ENCODE results near the gene WDR33.

The WDR33 gene

DNA sequence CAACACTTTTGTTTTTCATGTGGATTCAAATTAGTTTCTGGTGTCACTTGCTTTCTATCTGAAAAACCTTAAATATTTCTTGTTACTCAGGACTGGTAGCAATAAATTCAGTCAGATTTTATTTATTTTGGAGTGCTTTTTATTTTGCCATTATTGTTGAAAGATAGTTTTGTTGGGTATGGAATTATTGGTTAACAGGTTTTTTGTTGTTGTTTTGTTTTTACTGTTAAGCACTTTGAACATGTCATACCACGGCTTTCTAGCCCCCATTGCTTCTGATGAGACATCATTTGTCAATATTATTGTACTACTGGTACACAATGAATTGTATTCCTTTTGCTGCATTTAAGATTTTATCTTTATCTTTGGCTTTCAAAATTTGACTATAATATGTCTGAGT lies 122.6 kb downstream of the WDR33 start:
- DNase-seq = no peak

DNA sequence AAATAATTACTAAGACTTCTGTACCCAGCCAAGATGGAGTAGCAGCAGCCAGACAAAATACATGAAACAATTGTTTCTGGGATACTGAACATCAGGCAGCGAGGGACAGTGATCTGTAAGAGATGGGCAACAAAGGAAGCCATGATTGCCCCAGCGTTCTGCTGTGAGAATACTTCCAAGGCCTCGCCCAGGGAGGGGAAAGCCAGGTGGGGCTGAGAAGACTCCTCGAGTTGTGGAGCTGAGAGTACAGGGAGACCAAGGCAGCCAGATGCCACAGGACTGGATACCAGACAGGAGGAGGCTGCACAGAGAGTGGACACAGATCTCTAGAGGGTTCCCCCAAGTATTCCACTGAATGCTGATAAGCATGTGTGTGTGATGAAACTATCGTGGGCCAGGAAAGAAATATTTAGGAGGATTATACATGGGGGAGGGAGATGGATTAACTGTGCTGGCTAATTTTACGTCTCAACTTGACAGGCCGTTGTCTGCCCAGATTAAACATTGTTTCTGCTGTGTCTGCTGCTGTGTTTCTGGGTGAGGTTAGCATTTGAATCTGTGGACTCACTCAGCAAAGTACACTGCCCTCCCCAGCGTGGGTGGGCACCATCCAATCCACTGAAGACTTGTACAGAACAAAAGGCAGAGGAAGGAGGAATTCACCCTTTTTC lies 125.4 kb downstream of the WDR33 start:
- no peak for DNase-seq

DNA sequence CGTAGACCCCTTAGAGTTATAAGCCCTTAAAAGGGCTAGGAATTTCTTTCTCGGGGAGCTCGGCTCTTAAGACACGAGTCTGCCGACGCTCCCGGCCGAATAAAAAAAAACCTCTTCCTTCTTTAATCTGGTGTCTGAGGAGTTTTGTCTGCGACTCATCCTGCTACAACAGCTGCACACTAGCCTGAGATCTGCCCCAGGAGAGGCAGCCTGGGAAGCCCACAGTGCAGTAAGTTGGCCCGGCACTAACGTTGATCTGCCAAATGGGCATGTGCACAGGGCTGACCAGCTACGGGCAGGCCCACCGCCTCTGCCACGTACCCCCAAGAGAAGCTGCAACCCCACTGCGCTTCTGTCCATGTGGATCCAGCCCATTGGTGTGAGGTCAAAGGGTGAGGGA lies 127.2 kb downstream of the WDR33 start:
- DNase-seq = peak; percentile 28

DNA sequence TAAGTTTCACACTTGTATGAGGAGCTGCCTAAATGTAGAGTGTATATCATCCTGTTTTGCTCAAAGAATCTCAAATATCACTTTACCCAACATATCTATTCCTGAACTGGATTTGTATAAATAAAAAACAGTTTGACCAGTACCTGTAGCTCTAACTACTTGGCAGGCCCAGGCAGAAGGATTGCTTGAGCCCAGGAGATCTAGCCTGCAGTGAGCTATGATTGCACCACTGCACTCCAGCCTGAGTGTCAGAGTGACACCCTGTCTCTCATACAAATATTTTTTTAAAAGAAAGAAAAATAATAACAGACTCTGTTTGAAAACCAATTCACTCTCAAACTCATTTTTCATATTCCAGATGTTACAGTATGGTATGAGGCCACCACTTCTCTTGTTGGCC lies 127.9 kb downstream of the WDR33 start:
- DNase-seq = no peak

DNA sequence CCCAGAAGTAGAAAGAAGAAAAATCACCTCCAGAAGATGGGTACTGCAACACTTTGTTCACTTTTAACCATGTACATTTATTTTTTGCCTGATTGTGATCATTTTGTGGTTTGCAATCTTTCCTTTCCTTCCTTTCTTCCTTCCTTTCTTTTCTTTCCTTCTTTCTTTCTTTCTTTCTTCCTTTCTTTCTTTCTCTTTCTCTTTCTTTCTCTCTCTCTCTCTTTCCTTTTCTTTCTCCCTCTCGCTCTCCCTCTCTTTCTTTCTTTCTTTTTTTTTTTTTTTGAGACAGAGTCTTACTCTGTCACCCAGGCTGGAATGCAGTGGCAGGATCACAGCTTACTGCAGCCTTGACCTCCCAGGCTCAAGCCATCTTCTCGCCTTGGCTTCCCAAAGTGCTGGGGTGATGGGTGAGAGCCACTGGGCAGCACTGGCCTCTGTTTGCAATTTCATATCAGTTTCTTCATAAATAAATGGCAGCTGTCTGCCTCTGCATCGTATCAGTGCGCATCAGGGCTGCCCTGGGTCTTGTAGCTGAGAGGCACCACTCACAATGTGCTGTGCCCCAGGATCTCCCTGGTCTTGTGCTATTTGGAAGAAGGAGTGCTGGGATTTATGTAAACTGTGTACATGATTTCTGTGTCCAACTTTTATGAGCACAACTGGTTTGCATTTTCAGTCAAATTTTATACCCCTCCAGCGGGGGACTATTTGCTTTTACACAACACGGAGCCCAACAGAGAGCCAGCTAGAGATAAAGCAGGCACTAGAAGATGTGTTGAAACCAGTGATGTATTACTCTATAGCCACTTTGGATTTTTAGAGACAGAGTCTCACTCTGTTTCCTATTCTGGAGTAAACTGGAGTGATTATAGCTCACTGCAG lies 128.8 kb downstream of the WDR33 start:
- no peak for DNase-seq

DNA sequence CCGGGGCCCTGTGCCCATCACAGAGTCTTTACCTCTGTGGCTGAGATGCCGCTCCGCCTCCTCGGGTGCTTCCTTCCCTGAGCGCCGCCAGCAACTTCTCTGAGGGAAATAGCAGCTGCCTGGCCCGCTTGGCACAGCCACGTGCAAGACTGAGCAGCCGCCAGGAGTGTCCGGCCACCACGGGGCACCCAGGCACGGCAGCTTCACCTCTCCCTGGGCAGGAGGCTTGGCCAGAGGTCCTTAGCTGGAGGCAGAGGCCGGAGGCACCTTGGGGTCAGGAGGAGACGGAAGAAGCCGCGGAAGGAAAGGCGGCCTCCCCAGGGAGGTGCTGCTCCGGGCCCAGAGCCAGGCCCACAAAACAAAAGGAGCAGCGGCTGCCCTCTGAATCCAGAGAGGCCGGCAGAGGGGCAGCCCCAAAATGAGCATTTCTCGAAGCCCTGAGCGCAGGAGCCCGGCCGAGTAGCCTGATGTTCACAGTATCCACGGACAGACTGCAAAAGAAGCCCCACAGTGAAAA lies 129.6 kb downstream of the WDR33 start:
- DNase-seq = no peak

DNA sequence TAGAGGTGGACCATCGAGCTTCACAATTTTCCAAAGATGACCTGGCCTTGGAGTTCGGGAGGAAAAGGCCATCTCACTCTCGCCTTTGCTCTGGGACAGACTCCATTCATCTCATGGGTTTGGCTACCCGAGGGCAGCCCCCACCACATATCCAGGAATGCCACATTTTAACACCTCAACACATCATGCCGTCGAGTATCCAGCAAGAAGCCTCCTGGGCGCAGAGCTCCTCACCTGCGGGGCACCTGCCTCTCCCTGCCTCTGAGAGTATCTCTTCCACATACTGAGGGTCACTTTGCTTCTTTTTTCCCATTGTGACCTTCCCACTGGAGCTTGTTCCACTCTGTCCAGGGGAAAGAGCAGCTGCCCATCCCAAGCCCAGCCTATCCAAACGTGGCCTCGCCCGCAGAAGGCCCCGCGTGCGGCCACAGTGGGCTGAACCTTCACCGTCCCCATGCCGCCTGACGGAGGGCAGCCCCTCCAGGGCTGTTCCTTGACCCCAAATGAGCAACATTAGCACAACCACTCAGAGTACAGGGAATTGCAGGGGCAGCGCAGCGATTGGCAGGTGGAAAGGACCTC lies 130.2 kb downstream of the WDR33 start:
- no peak for DNase-seq

DNA sequence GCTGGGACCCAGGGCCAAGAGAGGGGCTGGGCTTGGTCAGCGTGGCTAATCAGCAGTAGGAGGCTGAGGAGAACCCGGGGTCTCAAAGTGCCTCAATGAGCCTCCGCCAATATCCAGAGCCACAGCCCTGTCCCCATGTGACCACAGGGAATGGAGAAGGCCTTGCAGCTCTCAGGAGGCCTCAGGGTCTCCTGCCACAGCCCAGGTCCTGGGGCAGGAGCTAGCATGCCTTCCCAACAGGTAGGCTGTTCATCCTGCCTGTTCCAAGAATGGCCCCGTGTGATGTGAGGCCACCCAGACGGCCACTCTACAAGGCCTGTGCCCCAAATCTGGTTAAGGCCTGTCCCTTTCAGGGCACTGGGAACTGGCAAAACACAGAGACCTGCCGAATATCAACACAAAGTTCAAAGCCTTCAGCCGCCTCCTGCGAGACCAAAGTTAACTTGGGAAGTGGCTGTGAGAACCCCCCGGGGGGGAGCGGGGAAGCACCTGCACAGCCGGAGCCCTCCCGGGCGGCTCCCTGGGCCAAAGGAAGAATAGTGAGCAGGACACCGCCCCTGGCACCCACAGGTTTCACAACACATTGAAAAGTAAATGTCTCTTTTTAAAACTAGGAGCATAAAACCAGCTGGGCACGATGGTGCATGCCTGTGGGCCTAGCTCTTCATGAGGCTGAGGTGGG lies 131.2 kb downstream of the WDR33 start:
- no peak for DNase-seq

DNA sequence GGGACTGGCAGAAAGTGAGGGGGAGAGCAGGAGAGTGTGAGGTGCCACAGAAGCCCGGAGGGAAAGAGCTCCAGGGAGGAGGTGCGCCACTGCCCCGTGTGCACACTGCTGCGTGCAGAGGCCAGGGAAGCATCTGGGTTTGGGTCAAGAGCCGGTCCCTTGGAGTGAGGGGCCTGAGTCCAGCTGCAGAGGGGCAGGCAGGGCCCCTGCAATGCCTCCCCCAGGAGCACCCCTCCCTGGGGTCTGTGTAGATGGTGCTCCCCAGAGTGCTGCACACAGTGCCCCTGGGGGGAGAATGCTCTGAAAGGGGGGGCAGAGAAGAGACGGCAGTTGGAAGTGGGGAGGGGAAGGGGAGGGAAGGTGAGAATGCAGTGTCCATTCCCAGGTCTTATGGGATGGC lies 132.0 kb downstream of the WDR33 start:
- DNase-seq = no peak

DNA sequence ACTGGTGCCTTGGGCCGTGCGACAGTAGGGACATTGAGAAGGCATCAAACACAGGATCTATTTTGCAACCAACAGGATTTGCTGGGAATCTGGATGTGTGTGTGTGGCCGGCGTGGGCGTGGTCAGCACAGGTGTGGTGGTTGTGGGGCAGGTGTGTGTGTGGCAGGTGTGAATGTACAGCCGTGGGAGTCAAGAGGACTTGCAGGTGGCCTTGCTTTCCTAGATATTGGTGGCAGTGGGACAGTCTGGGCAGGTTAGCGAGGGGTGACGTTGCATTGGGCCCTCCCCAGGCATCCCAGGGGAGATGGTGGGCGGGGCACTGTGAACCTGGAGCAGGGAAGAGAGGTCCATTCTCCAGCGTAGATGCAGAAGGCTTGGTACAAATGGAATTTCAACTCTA lies 132.4 kb downstream of the WDR33 start:
- no peak for DNase-seq

DNA sequence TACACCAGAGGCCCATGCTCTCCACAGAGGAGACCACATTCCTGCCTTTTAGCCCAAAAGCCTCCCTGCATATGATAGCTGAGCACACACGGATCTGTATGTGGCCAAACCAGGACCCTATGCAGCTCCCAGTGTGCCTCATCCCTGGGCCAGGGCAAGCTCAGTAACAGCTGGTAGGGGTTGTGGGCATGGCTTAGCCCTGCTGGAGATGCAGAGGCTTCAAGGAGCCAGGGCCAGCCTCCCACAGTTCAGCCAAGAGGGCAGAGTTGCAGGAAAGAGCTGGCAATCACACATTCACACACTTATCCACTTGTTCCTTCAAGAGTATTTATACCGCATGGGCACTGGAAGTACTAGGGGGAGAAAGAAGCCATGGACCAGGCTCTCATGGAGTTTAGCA lies 134.1 kb downstream of the WDR33 start:
- DNase-seq = no peak

DNA sequence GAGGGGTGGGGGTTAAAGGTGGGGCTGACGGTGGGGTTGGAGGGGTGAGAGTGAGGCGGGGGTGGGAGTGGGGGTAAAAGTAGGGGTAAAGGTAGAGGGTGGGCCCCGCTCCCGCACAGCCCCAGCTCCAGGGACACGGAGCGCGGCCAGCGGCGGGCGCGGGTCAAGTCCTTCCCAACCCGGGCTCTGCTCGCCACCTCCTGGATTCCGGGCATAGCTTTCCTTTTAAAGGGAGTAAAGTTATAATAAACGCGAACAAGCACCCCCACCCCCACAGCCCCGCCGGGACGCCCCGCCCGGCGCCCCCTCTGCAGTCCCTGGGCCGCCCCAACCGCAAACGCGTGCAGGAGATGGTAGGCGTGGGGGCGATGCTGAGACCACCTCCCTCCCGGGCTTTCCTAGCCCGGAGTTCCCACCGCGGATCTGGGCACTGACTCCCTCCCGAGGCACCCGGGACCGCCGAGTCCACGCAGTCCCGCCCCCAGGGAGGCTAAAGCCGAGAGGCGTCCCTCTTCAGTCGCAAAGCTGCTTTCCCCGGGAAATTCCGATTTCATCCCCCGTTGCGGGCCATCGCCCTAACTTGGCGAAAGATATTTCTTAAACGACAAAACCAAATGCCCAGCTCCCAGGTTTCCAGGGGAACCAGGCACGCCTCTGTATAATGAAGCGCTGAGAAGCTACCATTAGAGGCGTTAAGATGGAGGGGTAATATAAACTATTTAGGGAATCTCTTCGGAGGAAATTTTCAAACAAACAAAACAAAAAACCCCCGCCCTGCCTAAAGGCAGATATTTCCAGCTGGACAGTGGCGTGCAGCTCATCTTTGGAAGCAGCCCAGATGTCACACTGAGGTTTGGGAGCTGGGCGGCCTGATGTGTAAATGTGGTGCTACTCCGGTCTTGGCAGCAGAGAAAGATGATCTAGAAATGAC lies 135.4 kb downstream of the WDR33 start, which contains the start of gene LIMS2:
Gene LIMS2, minus strand, starts transcription at position 200 of the 931 bp plus-strand sequence. CDS start 506 bp downstream, outside the sequence.
- peak; percentile 56 for DNase-seq

DNA sequence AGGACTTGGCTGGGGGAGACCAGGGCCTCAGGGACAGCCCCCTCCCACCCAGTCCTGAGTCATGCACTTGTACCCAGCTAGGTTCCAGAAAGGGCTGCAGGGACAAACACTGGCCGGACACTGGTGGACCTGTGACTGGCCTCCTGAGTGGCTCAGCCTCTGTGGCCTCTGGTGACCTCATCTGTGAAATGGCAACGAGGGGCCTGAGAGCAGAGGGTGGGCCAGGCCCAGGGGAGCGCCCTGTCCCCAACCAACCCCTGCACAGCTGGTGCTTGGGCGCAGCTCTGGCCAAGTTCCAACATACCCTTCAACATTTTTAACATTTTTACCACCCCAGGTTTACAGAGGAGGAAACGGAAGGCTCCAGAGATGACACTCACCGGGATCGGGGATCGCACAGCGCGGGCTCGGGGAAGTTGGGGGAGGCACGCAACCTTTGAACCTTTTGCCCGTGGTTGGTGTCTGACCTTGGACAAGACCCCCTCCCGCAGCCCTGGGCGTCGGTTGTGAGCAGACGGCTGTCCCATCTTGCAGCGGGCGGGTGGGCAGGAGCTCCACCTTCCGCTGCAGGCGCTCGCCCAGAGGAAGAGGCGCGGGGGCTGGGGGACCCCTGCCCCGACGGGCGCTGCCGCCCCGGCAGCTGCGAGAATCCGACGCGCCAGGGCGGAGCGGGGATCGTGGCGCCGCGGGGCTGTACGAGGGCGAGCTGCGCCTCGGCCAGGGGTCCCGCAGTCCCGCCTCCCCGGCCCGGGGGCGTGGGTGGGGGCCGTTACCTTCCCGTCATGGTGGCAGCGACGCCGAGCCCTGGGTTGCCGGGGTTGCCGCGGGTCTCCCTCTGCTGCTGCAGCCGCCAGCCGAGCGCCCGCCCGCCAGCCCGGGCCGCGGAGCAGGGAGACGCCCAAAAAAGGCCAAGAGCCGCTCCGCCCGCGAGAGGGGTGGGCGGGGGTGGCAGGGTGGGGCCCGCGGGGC lies 136.4 kb downstream of the WDR33 start:
- no peak for DNase-seq

DNA sequence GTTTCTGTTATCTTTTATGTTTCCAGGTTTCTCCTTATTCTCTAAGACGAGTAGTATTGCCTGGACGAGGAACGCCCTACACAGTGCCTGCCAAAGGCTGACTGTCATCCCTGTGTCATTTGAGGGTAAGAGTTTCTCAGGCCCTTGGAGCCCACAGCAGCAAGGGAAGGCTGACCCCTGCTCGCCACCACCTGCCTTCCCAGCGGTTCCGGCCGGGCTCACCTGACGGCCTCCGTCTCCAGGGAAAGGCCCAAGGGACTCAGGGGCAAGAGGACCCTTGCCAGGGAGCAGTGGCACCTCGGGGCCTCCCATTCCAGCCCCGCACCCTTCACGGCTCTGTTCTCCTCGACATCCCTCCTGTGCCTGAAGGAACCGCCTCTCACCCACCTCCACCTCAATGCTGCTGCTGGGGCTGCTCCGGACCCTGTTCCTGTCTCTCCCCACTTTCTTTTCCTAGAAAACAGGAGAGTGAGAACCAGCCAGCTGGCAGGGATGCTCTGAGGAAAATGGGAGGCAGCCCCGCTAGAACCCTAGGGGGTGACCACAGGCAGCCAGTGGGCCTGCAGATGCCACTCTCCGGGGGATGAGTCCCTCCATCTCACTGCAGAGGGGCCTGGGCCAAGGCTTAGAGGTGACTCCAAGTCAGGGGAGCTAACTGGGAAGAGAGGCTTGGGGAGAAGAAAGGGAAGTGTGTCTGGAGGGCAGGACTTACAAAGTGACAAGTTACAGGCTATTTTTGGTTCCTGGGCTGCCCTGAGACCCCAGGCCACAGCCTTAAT lies 137.5 kb downstream of the WDR33 start:
- no peak for DNase-seq

DNA sequence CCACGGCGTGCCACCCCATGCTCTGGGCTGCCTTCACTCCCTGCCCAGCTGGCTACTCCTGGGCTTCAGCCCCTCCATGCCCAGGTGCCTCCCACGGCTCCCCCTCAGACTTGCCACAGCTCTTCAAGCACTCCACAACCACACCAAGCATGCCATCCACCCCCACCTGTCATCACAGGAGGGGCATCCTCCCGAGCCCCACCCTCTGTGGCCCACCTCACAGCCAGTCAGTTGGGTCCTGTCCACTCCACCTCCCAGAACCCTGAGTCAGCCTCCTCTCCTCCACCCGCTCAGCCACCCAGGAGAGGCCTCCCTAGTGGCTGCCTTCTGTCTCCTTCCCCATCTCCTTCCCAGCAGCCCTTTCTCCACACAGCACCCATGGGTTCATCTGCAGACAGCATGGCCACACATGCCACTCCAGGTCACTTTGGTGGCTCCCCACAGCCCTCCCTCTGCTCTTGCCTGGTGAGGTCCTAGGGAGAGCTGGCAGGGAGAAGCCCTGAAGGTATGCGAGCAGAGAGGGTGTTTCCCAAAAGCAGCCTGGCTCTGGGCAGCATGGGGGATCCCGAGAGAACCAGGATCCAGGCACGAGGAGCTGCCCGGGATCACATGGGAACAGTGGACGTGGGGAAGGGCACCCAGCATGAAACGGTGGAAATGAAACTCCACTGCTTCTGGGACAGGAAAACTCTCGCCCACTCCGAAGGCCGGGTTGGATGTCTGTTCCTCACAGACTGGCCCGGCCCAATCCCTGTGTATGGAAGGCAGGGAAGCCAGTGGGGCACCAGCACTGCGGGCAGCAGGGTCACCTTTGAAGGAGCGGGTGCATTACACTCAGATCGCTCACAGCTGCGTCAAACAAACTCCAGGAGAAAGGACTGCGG lies 138.4 kb downstream of the WDR33 start:
- no peak for DNase-seq

DNA sequence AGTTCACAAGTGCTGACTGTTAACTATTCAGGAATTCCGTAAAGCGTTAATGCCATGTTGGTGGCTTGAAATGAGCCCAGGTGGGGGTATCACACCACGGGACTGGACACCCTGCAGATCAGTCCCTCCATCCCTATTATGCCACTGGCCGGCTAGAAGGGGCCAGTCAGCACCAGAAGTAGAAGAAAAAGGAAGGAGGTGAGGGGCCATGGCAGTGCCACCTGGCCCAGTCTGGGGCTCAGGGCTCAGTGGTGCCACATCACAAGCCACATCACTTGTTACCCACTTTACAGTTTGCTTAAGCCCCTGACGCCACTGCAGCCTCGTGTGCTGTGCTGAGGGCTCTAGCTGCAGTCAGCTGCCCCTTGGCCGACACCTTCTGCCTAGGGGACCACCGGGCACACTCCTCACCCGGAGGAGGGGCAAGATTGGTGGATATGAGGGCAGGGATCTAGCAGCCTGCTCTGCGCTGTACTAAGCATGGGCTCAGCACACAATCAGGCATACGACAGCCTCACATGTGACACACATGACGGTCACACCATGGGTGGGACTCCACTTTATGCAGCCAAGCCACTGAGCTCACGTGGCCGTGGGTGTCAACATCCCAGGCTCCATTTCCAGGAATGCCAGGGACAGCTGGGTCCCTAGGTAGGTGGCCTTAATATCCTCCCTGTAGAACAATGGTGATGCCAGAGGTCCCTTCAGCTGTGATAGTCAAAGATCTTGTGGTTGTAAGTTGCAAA lies 139.2 kb downstream of the WDR33 start:
- DNase-seq = no peak

DNA sequence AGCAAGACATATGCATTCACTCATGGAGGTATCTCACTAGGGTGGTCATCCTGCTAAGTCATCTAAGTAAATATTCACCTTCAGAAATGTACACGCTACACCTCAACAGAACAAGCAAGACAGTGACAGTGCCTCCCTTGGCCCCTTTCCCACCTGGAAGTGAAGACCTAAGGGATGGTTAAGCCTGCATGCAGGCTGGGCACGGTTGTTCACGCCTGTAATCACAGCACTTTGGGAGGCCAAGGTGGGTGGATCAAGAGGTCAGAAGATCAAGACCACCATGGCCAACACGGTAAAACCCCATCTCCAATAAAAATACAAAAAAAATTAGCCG lies 140.0 kb downstream of the WDR33 start:
- DNase-seq = no peak
